GM12878 (cell line): ENCODE results near the gene CDC34. TPM values are rescaled to one million over a fixed set of nuclear protein-coding genes. Genes with fewer than 3 reads are reported as not detected.
A peak's percentile ranks its signal among the peaks of the same experiment; 100 is the strongest.

Source experiments
- ATAC-seq: fragments of 200-7000 bp; cut with Tn5 transposase; 3 replicates; pipeline ENCODE4 v1.9.1; 2020; ENCODE audit warnings: mild to moderate bottlenecking, moderate library complexity
- BruUV-seq: library from RNA; stranded (reverse); fragments of 400-500 nt; replicated peaks from 2 replicates; lab custom pipeline; 2021; lab: Mats Ljungman, UMichigan
- CTCF ChIA-PET: fragments of 300-600 bp; sonication (Branson Sonifier 250); formaldehyde crosslinking; extraction: SDS; loops from one replicate; lab custom pipeline; 2021; ENCODE audit warnings: inconsistent platforms; lab: Yijun Ruan, JAX
- POLR2A ChIA-PET: fragments of 350-600 bp; formaldehyde crosslinking; extraction: SDS; loops from one replicate; lab custom pipeline; 2021; ENCODE audit warnings: inconsistent platforms; lab: Charles Lee
- RAD21 ChIA-PET: fragments of 300-600 bp; sonication (Branson Sonifier 250); formaldehyde crosslinking; loops from one replicate; lab custom pipeline; 2023; ENCODE audit warnings: antibody characterized with exemption; ENCODE audit not compliant: unreplicated experiment; lab: Charles Lee
- SMC1A ChIA-PET: fragments of 300-600 bp; sonication (Branson Sonifier 250); formaldehyde crosslinking; loops from one replicate; lab custom pipeline; 2023; ENCODE audit not compliant: unreplicated experiment, uncharacterized antibody; lab: Charles Lee
- DNase-seq: peaks from one replicate; pipeline ENCODE4 v3.0.0-alpha.2; 2011; ENCODE audit warnings: low read depth, low spot score
- FAIRE-seq: peaks from 3 replicates; lab custom pipeline; 2011; peaks lifted over from hg19 to GRCh38; lab: Jason Lieb, UNC
- H2AFZ ChIP-seq: 2 replicates; pipeline ENCODE4 v1.6.0; 2011; ENCODE audit warnings: low read depth, low read length, control low read depth; ENCODE audit not compliant: control insufficient read depth
- H3K27ac ChIP-seq: 2 replicates; pipeline ENCODE4 v1.5.1; 2011; ENCODE audit warnings: control low read depth; ENCODE audit not compliant: control insufficient read depth, insufficient read depth
- H3K27me3 ChIP-seq, 2 experiments: replicated peaks in 1 of 2; 2 replicates each; pipeline versions ENCODE4 v1.6.0 to v1.6.1; 2011; ENCODE audit warnings: low read length in 1 of 2; ENCODE audit not compliant: control insufficient read depth in 2 of 2, insufficient read depth in 2 of 2
- H3K36me3 ChIP-seq, 2 experiments: 2 replicates each; pipeline ENCODE4 v1.5.1; 2011; ENCODE audit warnings: low read length in 1 of 2; ENCODE audit not compliant: control insufficient read depth in 2 of 2, insufficient read depth in 2 of 2
- H3K4me1 ChIP-seq: 2 replicates; pipeline ENCODE4 v1.6.1; 2011; ENCODE audit warnings: mild to moderate bottlenecking, low read length, moderate library complexity, mixed read lengths; ENCODE audit not compliant: control insufficient read depth, insufficient read depth
- H3K4me2 ChIP-seq: 2 replicates; pipeline ENCODE4 v1.6.0; 2011; ENCODE audit warnings: control low read depth; ENCODE audit not compliant: control insufficient read depth, insufficient read depth
- H3K4me3 ChIP-seq: fragments of 200-600 bp; sonication (generic); 2 replicates; pipeline ENCODE4 v1.5.1; 2016
- H3K79me2 ChIP-seq: 2 replicates; pipeline ENCODE4 v1.6.0; 2011; ENCODE audit warnings: low read length; ENCODE audit not compliant: control insufficient read depth, insufficient read depth
- H3K9ac ChIP-seq: 2 replicates; pipeline ENCODE4 v1.8.0; 2011; ENCODE audit warnings: low read length, control low read depth, mixed read lengths; ENCODE audit not compliant: control insufficient read depth, insufficient read depth
- H3K9me3 ChIP-seq: replicated peaks from 3 replicates; pipeline ENCODE4 v1.5.1; 2011; ENCODE audit warnings: mild to moderate bottlenecking, low read length; ENCODE audit not compliant: control insufficient read depth, insufficient read depth
- H4K20me1 ChIP-seq: 2 replicates; pipeline ENCODE4 v1.6.0; 2011; ENCODE audit not compliant: control insufficient read depth, insufficient read depth
- ATF2 ChIP-seq: IDR thresholded peaks from 2 replicates; pipeline ENCODE4 v1.6.1; 2012; ENCODE audit warnings: low read length, inconsistent platforms
- EZH2 ChIP-seq: IDR thresholded peaks from 2 replicates; pipeline ENCODE4 v1.6.1; 2012; ENCODE audit warnings: low read depth, mild to moderate bottlenecking, control low read depth, inconsistent platforms, low read length, borderline replicate concordance; ENCODE audit not compliant: control insufficient read depth
- SMAD5 ChIP-seq: IDR thresholded peaks from 2 replicates; pipeline ENCODE4 v1.6.1; 2016; ENCODE audit warnings: antibody characterized with exemption, low read depth
- SP1 ChIP-seq: IDR thresholded peaks from one replicate; pipeline ENCODE4 v1.6.1; 2011; ENCODE audit warnings: low read depth, low read length
- ZBTB33 ChIP-seq: fragments of 450-650 bp; IDR thresholded peaks from 2 replicates; pipeline ENCODE4 v1.6.1; 2017; ENCODE audit warnings: mild to moderate bottlenecking
- WGBS: methylation state at CpG from one replicate; pipeline ENCODE4 v1.1.6; 2016; ENCODE audit warnings: low lambda C conversion rate; ENCODE audit not compliant: insufficient replicate concordance, insufficient coverage; ENCODE audit errors: missing lambda C conversion rate; 5-methylcytosine and 5-hydroxymethylcytosine counted together
- in situ Hi-C: fragments of 300-500 bp; cut with MboI; formaldehyde crosslinking; loops from 9 replicates; pipeline ENCODE4 v1.14.3; 2018; ENCODE audit warnings: mixed read lengths
- intact Hi-C: fragments of 100-400 bp; cut with micrococcal nuclease; formaldehyde crosslinking; loops from one replicate; pipeline ENCODE4 v1.14.2; 2022; ENCODE audit not compliant: unreplicated experiment
- polyA plus RNA-seq, 11 experiments: library from polyadenylated mRNA; depleted of rRNA in 4 of 11; unstranded in 6 of 11; stranded (reverse) in 5 of 11; fragments of >200 nt; fragmentation: Nextera tagmentation in 4 of 11; fragmentation: Illumina TruSeq in 1 of 11; extraction: Ambion mirVana in 4 of 11; extraction: Trizol in 1 of 11; gene quantifications; 1 replicate in 1 of 11; 2 replicates in 10 of 11; pipeline versions ENCODE4 v1.2.1 to v1.2.3, GENCODE V29; 2011 to 2016; ENCODE audit warnings: inconsistent platforms in 2 of 11, missing spikeins in 2 of 11, low read depth in 1 of 11
- total RNA-seq, 4 experiments: library from RNA; depleted of rRNA in 3 of 4; stranded (reverse); fragments of >200 nt in 3 of 4; fragmentation: Illumina TruSeq in 1 of 4; extraction: Trizol in 1 of 4; gene quantifications; 2 replicates each; pipeline versions ENCODE4 v1.2.1 to v1.2.3, GENCODE V29; 2013 to 2021

CDC34 gene
- total and polyA plus RNA-seq, 10 of the 15 experiments (the other 5 are each of a cell fraction or from before 2014, with no cell fraction given), result 0.31 to 48.9 (median 28.5) TPM

- H3K27me3 ChIP-seq, result no peaks in the 10 kb centered on the region; a peak in 1 of 4 replicates
- H4K20me1 ChIP-seq, result no peaks in the 10 kb centered on the region
- H3K79me2 ChIP-seq, result no peaks in the 10 kb centered on the region
- SMC1A ChIA-PET, result no interaction called here
- no peak for TF ChIP-seq ATF2
- no peak for TF ChIP-seq SP1
- no peak for TF ChIP-seq EZH2
- no peak for TF ChIP-seq SMAD5
- TF ChIP-seq ZBTB33, result no peak
- no peak overlapping the region for H2AFZ ChIP-seq
- no peaks in the 10 kb centered on the region for H3K36me3 ChIP-seq
- intact Hi-C loops, result no loop called here
- CTCF ChIA-PET, result no interaction called here
- no peak overlapping the region for H3K4me2 ChIP-seq
- H3K9ac ChIP-seq, result no peak overlapping the region
- no peak overlapping the region for H3K4me3 ChIP-seq
- H3K27ac ChIP-seq, result no peak overlapping the region
- in situ Hi-C loops, result no loop called here
- POLR2A ChIA-PET, result interaction anchor here (0.6 kb wide), 1 partner anchor 156 kb away, joined by 4 read pairs; no protein-coding TSS in a partner anchor
- WGBS, result 0% methylated on average over 10 of the region's 26 CpGs
- H3K4me1 ChIP-seq, result no peaks in the 10 kb centered on the region
- FAIRE-seq (no peak), DNase-seq (no peak), ATAC-seq (peak; percentile 27)
- no TSS peak for BruUV-seq
- no peaks in the 10 kb centered on the region; the same call in 2 of the 3 replicates for H3K9me3 ChIP-seq
- RAD21 ChIA-PET, result no interaction called here
These were observed 33.1 kb upstream of the CDC34 start for GRCh38 chr19:498511-498891.
